Measurements from ENCODE around the gene TREML2.
A peak's percentile ranks its signal among the peaks of the same experiment; 100 is the strongest.

GRCh38 chr6:41191569-41191968, 9.4 kb downstream of the TREML2 start:
- peak; percentile 42 for TF ChIP-seq CTCF (IDR thresholded peaks at IDR 0.05)
- no peak for TF ChIP-seq NFIC (IDR thresholded peaks at IDR 0.05; ENCODE audit: borderline replicate concordance)
- no peak for TF ChIP-seq USF1 (IDR thresholded peaks at IDR 0.05; ENCODE audit: borderline replicate concordance, low read depth)
